ENCODE data around the gene PRDM10.
A peak's percentile ranks its signal among the peaks of the same experiment; 100 is the strongest.
"Not testable (repeated sequence)": the region's sequence is repeated elsewhere in the genome, so short reads cannot be mapped to it uniquely, and the experiment has no call there.

The PRDM10 gene

GRCh38 chr11:129881570-129882170, 121.0 kb downstream of the PRDM10 start:
- DNase-seq (ENCODE audit: extremely low spot score), result peak; percentile 31
- ChIA-PET POLR2A (no interaction called here), CTCF (interaction anchor here (0.8 to 2.8 kb wide), 9 partner anchors 8 to 250 kb away, joined by 3 to 17 read pairs (median 3); no protein-coding TSS in a partner anchor)
- peak; percentile 23 for TF ChIP-seq CTCF (IDR thresholded peaks at IDR 0.05; ENCODE audit: control extremely low read depth, extremely low read depth, low read depth, missing control alignments)

GRCh38 chr11:129880311-129880710, 122.3 kb downstream of the PRDM10 start:
- TF ChIP-seq CTCF (IDR thresholded peaks at IDR 0.05; ENCODE audit: control extremely low read depth, extremely low read depth, low read depth, missing control alignments), result no peak
- DNase-seq (ENCODE audit: extremely low spot score), result no peak
- CTCF ChIA-PET, result no interaction called here
- POLR2A ChIA-PET, result no interaction called here

- ChIA-PET CTCF (no interaction called here), POLR2A (no interaction called here)
- no peak for TF ChIP-seq CTCF (IDR thresholded peaks at IDR 0.05; ENCODE audit: control extremely low read depth, extremely low read depth, low read depth, missing control alignments)
- no peak for DNase-seq (ENCODE audit: extremely low spot score)
Observed at GRCh38 chr11:129871914-129872313, 130.7 kb downstream of the PRDM10 start.

GRCh38 chr11:129868626-129869025, 134.0 kb downstream of the PRDM10 start:
- DNase-seq (ENCODE audit: extremely low spot score); CTCF ChIA-PET; POLR2A ChIA-PET: not testable (repeated sequence)

GRCh38 chr11:129866311-129866710, 136.3 kb downstream of the PRDM10 start:
- ChIA-PET CTCF (no interaction called here), POLR2A (no interaction called here)

GRCh38 chr11:129865701-129866100, 136.9 kb downstream of the PRDM10 start:
- ChIA-PET CTCF (interaction anchor here (1.4 kb wide), 1 partner anchor 8 kb away, joined by 4 read pairs; no protein-coding TSS in a partner anchor), POLR2A (no interaction called here)
- no peak for TF ChIP-seq CTCF (IDR thresholded peaks at IDR 0.05; ENCODE audit: control extremely low read depth, extremely low read depth, low read depth, missing control alignments)
- no peak for DNase-seq (ENCODE audit: extremely low spot score)

More at GRCh38 chr11:129866311-129866710, 136.3 kb downstream of the PRDM10 start:
- DNase-seq (ENCODE audit: extremely low spot score), result no peak
- no peak for TF ChIP-seq CTCF (IDR thresholded peaks at IDR 0.05; ENCODE audit: control extremely low read depth, extremely low read depth, low read depth, missing control alignments)

- TF ChIP-seq CTCF (IDR thresholded peaks at IDR 0.05; ENCODE audit: control extremely low read depth, extremely low read depth, low read depth, missing control alignments), result no peak
- no peak for DNase-seq (ENCODE audit: extremely low spot score)
- CTCF ChIA-PET, result interaction anchor here (1.4 kb wide), 1 partner anchor 9 kb away, joined by 4 read pairs; no protein-coding TSS in a partner anchor
- POLR2A ChIA-PET, result no interaction called here
Observed at GRCh38 chr11:129864811-129865210, 137.8 kb downstream of the PRDM10 start.

Measured in GM10248 (cell line).